ENCODE measurements around the gene HSPH1.

Gene HSPH1

GRCh38 chr13:31093145-31093885, 68.4 kb downstream of the HSPH1 start:
- DNase-seq: no peak

GRCh38 chr13:31092646-31093045, 69.1 kb downstream of the HSPH1 start:
- DNase-seq: no peak

GRCh38 chr13:31090961-31091624, 70.6 kb downstream of the HSPH1 start:
- no peak for DNase-seq

GRCh38 chr13:31090096-31090495, 71.6 kb downstream of the HSPH1 start:
- DNase-seq: no peak

- no peak for DNase-seq
Measured at GRCh38 chr13:31089649-31090048, 72.1 kb downstream of the HSPH1 start.

- DNase-seq: no peak
Measured at GRCh38 chr13:31088826-31089420, 72.8 kb downstream of the HSPH1 start.
